Midbrain (tissue), 1 donor: Measurements from ENCODE around the gene COL1A1.

Experiments
- DNase-seq: peaks from one replicate; lab custom pipeline; 2025; lab: John Stamatoyannopoulos, UW

COL1A1 gene

GRCh38 chr17:50141745-50142110 lies 59.7 kb downstream of the COL1A1 start:
- no peak for DNase-seq

- DNase-seq: no peak
These were observed 60.2 kb downstream of the COL1A1 start for GRCh38 chr17:50141026-50141744.

GRCh38 chr17:50139950-50140885 lies 61.2 kb downstream of the COL1A1 start:
- peak; percentile 59 for DNase-seq

- no peak for DNase-seq
These were observed 62.1 kb downstream of the COL1A1 start for GRCh38 chr17:50139185-50139783.

- no peak for DNase-seq
These were observed 64.4 kb downstream of the COL1A1 start for GRCh38 chr17:50137042-50137441.

DNA sequence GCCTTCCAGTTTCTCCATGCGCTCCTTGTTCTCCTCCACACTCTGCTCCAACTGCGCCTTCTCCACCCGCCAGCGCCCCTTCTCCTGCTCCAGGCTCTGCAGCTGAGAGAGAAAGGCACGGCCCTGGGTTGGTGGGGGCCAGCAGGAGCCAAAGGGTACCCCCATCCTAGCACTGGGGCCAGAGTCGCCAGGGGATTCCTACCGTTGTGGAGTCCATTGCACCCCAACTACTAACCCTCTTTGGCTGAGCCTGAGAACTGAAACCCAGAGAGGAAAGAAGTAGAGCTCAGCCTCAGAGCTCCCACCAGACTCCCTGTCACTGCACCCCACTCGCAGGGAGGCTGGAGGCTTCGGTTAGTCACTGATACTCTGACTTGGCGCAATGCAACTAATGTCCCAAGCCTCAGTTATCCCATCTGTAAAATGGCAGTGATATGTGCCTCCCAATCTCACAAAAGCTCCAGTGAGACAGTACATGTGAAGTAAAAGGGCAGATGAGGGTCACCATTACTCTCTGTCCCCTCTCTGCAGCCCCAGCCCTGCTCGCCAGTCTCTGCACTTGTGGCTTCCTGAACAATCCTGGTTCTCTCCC lies 65.2 kb downstream of the COL1A1 start:
- DNase-seq: no peak

DNA sequence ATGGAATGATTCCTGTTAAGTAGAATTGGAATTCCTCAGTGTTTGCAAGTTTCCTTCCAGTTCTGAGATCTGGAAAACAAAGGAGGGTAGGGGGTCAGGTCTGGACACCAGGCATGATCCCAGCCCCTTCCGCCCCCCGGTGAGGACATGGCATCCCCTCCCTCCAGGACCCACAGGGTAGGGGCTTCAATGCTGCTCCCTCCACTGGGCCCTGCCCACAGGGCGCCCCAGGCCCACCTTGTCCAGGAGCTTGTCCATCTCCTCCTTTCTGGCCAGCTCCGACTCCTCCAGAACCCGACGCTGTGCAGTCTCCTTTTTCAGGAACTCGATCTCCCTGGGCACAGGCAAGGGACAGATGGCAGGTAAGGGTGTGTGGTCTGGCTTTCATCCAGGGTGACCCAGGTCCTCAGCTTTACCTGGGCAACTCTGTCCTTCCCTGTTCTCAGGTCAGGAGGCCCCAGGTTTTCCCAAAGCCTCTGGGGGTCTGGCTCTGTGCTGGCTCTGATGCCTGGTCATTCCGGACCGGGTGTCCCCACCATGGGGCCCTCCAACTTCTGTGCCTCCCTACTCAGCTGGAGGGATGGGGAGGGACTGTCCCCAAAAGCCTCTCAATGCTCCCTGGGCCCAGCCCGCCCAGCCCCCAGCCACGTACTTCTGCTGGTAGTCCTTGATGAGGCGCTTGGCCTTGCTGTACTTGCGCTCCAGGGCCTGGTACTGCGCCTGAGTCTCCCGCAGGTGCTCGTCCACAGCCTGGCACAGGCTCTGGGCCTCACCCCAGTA lies 65.9 kb downstream of the COL1A1 start:
- no peak for DNase-seq

- DNase-seq: no peak
These were observed 67.0 kb downstream of the COL1A1 start for GRCh38 chr17:50134206-50135110.

DNA sequence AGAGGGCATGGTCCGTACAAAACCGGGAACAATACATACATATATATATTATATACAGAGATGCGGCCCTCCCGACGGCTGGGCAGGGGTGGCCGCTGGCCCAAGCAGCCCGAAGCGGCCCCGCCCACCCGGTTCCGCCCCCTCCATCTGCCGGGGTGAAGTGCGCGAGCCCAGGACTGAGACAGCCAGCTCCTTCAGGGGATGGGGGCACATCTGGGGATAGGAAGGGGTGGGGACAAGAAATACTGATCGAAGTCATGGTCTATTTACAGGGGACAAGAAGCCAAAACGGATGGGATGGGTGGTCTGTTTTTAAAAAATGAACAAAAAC lies 67.7 kb downstream of the COL1A1 start:
- no peak for DNase-seq
